NCI-H774 (cell line): ENCODE data around the gene TRDMT1.

Source experiments
- DNase-seq: peaks from one replicate; lab custom pipeline; 2025; lab: John Stamatoyannopoulos, UW

Gene TRDMT1

GRCh38 chr10:17098012-17098411, 103.5 kb downstream of the TRDMT1 start:
- no peak for DNase-seq
